Lower leg skin (tissue), 4 donors: ENCODE measurements around the gene ERCC2. TPM values are rescaled to one million over a fixed set of nuclear protein-coding genes. Genes with fewer than 3 reads are reported as not detected.

Source experiments
- DNase-seq, 2 donors: peaks; one replicate each; pipeline ENCODE4 v3.0.0-alpha.2; 2019; ENCODE audit warnings: low spot score in 2 of 2
- H3K4me3 ChIP-seq: fragments of 200-600 bp; sonication (generic); 2 replicates; pipeline ENCODE4 v1.5.1; 2017; ENCODE audit warnings: mild to moderate bottlenecking, low read depth; ENCODE audit not compliant: poor library complexity, severe bottlenecking
- CTCF ChIP-seq, 3 donors: fragments of 450-650 bp; IDR thresholded peaks; one replicate each; pipeline ENCODE4 v1.5.1; 2016; ENCODE audit warnings: antibody characterized with exemption in 3 of 3, mild to moderate bottlenecking in 3 of 3, moderate library complexity in 2 of 3
- POLR2A ChIP-seq, 2 donors: fragments of 450-650 bp; IDR thresholded peaks; one replicate each; pipeline ENCODE4 v1.6.1; 2016 to 2017; ENCODE audit warnings: antibody characterized with exemption in 2 of 2, mild to moderate bottlenecking in 1 of 2, moderate library complexity in 1 of 2
- WGBS, 2 donors: methylation state at CpG; one replicate each; pipeline ENCODE4 v1.1.5; 2018; 5-methylcytosine and 5-hydroxymethylcytosine counted together
- intact Hi-C: fragments of 100-400 bp; cut with DNase I; formaldehyde crosslinking; loops from one replicate; pipeline ENCODE4 v1.15.0; 2023; ENCODE audit warnings: low total_unique reads
- total RNA-seq, 4 donors: library from RNA; depleted of rRNA; stranded (reverse); fragments of >200 nt; gene quantifications; one replicate each; pipeline ENCODE4 v1.1.0, GENCODE V29; 2016

Gene ERCC2
- total RNA-seq, 4 donors from 2014 or later = 8.5 to 22.4 (median 9.8) TPM

GRCh38 chr19:45333609-45334303 lies 36.6 kb downstream of the ERCC2 start:
- 82 to 83% methylated on average over 10 of the region's 10 CpGs for WGBS, 2 donors
- no peak for DNase-seq
- intact Hi-C loops = no loop called here
- H3K4me3 ChIP-seq = no peak overlapping the region
- no peak for TF ChIP-seq CTCF (IDR thresholded peaks at IDR 0.05)
- TF ChIP-seq POLR2A (IDR thresholded peaks at IDR 0.05) = no peak

DNA sequence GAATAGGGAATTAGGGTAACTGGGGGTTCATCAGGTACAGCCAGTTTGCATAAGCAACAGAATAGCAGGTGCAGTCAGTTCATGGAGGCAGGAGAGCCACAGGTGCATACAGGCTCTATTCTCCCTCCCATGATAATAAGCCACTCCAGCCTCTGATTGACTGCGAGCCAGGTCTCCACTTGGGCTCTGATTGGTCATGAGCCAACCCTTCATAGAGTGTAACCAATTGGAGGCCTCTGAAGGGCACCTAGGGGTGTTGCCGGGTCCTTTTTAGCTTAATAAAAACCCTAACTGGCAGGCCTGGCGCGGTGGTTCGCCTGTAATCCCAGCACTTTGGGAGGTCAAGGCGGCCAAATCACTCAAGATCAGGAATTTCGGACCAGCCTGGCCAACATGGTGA lies 39.0 kb downstream of the ERCC2 start:
- H3K4me3 ChIP-seq = no peak overlapping the region
- WGBS, 2 donors = 84 to 88% methylated on average over 7 of the region's 7 CpGs
- TF ChIP-seq CTCF (IDR thresholded peaks at IDR 0.05) (no peak), POLR2A (IDR thresholded peaks at IDR 0.05) (no peak)
- DNase-seq = no peak
- intact Hi-C loops = no loop called here

- no peak for DNase-seq
- no peak for TF ChIP-seq CTCF (IDR thresholded peaks at IDR 0.05)
- TF ChIP-seq POLR2A (IDR thresholded peaks at IDR 0.05) = no peak
- 71 to 78% methylated on average over 13 of the region's 13 CpGs for WGBS, 2 donors
- no peak overlapping the region for H3K4me3 ChIP-seq
- intact Hi-C loops = loop anchor here (10.0 kb wide), 1 partner anchor 423 kb away; the partner anchor contains the start of gene APOE
Observed at GRCh38 chr19:45327404-45328143, 42.8 kb downstream of the ERCC2 start.

DNA sequence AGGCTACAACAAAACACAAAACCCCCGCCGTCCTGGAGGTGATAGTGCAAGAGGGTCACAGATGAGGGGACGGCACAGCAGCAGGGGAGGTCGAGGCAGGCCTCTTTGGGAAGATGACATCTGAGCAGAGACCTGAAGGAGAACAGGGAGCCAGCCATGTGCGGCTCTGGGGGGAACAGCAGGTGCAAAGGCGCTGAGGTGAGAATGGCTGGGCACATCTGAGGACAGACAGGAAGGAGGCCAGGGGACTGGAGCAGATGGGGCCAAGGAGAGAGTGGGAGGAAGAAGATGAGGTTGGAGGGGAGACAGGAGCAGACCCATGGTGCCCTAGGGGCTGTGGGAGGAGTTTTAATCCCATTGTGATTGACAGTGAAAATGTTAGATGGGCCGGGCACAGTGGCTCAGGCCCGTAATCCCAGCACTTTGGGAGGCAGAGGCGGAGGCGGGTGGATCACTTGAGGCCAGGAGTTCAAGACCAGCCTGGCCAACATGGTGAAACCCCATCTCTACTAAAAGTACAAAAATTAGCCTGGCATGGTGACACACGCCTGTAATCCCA lies 45.9 kb downstream of the ERCC2 start:
- intact Hi-C loops = loop anchor here (10.0 kb wide), 1 partner anchor 420 kb away; the partner anchor contains the start of gene APOE
- no peak overlapping the region for H3K4me3 ChIP-seq
- TF ChIP-seq CTCF (IDR thresholded peaks at IDR 0.05) (no peak), POLR2A (IDR thresholded peaks at IDR 0.05) (no peak)
- 63% methylated on average over 11 of the region's 11 CpGs for WGBS, 2 donors
- DNase-seq = no peak

DNA sequence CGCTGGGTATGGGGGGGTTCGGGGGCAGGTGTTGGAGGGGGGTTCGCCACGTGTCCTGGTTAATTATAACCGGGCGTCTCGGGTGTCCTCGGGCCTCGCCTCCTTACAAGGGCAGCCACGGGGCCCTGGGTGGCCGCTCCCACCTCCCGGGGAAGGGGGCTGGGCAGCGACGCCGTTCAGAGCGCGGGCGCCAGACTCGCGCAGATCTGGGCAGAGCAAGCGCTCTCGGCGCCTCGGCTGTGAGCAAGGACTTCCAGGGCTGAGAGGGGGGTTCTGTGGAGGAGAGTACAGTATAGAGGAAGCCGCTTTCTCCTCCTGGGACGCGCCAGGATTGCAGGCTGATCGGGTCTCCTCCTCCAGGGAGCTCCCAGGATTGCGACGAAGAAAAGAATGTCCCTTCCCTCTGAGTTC lies 46.7 kb downstream of the ERCC2 start:
- 2 to 4% methylated on average over 28 to 30 of the region's 30 CpGs for WGBS, 2 donors
- TF ChIP-seq POLR2A (IDR thresholded peaks at IDR 0.05) = no peak
- TF ChIP-seq CTCF (IDR thresholded peaks at IDR 0.05) = no peak
- no peak for DNase-seq
- no peak overlapping the region for H3K4me3 ChIP-seq
- intact Hi-C loops = loop anchor here (10.0 kb wide), 1 partner anchor 419 kb away; the partner anchor contains the start of gene APOE
